ENCODE measurements around the gene ALK.

- TF ChIP-seq CTCF (IDR thresholded peaks at IDR 0.05) (no peak), POLR2A (IDR thresholded peaks at IDR 0.05) (no peak)
These were observed 308.3 kb downstream of the ALK start for GRCh38 chr2:29613067-29613466.
